Left hindlimb (tissue), 1 donor: Measurements from ENCODE around the gene LRRC55.

Experiments
- DNase-seq: peaks from one replicate; pipeline ENCODE4 v3.0.0-alpha.2; 2018

Gene LRRC55

DNA sequence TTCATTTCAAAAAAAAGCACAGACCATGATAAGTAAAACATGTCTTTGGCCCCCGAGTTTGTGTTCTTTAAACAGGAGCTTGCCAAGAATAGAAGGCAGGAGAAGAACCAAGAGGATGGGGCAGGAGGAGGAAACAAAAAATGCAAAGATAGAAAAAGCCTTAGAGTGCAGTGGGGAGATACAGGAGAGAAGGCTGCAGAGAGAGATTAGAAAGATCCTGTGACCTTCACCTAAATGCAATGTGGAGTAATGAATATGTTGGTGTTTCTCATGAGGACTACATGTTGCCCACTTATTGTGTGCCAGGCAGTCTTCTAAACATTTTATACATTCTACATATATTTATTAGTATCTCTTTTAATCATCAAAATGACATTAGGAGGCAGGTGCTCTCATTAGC, 57.6 kb downstream of the LRRC55 start:
- DNase-seq = no peak

DNA sequence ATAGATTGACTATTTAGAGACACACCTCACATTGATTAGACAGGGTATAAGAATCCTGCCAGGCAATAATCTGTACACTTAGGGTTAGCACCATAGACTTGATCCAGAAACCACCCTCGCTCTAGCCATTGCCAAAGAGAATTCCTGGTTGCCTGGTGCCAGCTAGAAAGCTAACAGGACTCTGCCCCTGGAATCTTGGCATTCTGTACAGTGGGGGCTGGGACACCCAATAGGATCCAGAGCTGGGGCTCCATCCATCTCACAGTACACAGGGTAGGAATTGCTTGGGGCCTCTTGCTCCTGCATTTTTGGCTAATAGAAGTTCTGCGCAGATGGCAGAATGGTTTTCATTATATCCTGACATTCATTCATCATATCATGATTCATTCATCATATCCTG, 58.3 kb downstream of the LRRC55 start:
- no peak for DNase-seq

DNA sequence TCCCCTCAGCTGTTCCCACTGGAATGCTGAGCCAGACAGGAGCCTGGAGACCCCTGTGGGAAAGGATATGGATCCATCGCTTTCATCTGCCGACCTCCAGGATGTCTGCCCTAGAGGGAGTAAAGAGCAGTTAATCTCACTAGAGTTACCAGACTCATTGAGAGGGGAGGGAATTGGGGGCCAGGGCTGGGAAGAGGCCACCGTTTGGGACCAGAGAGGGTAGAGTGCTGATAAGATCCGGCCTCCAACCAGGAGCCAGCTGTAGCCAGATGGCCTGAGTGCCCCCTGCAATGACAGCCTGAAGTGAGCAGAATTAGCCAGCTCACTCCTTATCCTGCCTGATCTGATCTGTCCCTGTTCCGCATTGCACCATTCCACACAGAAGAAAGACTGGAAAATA, 59.0 kb downstream of the LRRC55 start:
- no peak for DNase-seq
